ENCODE data around the gene CYP27C1. TPM values are rescaled to one million over a fixed set of nuclear protein-coding genes. Genes with fewer than 3 reads are reported as not detected.
"Not testable (repeated sequence)": the region's sequence is repeated elsewhere in the genome, so short reads cannot be mapped to it uniquely, and the experiment has no call there.

The CYP27C1 gene
- total and polyA plus RNA-seq, 8 donors, result 0.02 to 0.09 (median 0.03) TPM; not detected in 3

DNA sequence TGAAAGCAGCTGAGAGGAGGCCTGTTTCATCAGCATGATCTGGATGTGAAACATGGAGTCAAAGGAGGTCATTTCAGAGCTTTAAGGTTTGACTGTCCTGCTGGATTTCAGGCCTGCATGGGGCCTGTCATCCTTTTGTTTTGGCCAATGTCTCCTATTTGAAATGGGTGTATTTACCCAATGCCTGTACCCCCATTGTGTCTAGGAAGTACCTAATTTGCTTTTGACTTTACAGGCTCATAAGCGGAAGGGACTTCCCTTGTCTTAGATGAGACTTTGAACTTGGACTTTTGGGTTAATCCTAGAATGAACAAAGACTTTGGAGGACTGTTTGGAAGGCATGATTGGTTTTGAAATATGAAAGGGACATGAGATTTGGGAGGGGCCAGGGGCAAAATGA is 19.3 kb upstream of the CYP27C1 start:
- TF ChIP-seq, protein P1, sequence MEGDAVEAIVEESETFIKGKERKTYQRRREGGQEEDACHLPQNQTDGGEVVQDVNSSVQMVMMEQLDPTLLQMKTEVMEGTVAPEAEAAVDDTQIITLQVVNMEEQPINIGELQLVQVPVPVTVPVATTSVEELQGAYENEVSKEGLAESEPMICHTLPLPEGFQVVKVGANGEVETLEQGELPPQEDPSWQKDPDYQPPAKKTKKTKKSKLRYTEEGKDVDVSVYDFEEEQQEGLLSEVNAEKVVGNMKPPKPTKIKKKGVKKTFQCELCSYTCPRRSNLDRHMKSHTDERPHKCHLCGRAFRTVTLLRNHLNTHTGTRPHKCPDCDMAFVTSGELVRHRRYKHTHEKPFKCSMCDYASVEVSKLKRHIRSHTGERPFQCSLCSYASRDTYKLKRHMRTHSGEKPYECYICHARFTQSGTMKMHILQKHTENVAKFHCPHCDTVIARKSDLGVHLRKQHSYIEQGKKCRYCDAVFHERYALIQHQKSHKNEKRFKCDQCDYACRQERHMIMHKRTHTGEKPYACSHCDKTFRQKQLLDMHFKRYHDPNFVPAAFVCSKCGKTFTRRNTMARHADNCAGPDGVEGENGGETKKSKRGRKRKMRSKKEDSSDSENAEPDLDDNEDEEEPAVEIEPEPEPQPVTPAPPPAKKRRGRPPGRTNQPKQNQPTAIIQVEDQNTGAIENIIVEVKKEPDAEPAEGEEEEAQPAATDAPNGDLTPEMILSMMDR (IDR thresholded peaks at IDR 0.05), result no peak
- 99 to 100% methylated on average over 1 of the region's 1 CpG for WGBS, 2 donors
- ATAC-seq (no peak), DNase-seq (no peak), FAIRE-seq (no peak)
- intact Hi-C loops (cut with DNase I), result no loop called here
- H3K27me3 ChIP-seq, result no peaks in the 10 kb centered on the region
- H3K9me3 ChIP-seq, result no peaks in the 10 kb centered on the region
- no peak overlapping the region for H3K4me3 ChIP-seq
- no peak overlapping the region for H3K27ac ChIP-seq
- H3K36me3 ChIP-seq, result no peaks in the 10 kb centered on the region
- no peaks in the 10 kb centered on the region for H3K4me1 ChIP-seq

DNA sequence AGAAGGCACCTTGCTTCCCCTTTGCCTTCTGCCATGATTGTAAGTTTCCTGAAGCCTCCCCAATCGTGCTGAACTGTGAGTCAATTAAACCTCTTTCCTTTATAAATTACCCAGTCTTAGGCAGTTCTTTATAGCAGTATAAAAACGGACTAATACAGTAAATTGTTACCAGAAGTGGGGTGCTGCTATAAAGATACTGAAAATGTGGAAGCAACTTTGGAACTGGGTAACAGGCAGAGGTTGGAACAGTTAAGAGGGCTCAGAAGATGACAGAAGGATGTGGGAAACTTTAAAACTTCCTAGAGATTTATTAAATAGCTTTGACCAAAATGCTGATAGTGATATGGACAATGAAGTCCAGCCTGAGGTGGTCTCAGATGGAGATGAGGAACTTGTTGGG is 17.7 kb upstream of the CYP27C1 start:
- intact Hi-C loops (cut with DNase I); H3K4me3 ChIP-seq; H3K27ac ChIP-seq; ATAC-seq; H3K4me1 ChIP-seq; FAIRE-seq; H3K36me3 ChIP-seq; H3K27me3 ChIP-seq; H3K9me3 ChIP-seq; DNase-seq: not testable (repeated sequence)
- 47 to 48% methylated on average over 2 of the region's 2 CpGs for WGBS, 2 donors

DNA sequence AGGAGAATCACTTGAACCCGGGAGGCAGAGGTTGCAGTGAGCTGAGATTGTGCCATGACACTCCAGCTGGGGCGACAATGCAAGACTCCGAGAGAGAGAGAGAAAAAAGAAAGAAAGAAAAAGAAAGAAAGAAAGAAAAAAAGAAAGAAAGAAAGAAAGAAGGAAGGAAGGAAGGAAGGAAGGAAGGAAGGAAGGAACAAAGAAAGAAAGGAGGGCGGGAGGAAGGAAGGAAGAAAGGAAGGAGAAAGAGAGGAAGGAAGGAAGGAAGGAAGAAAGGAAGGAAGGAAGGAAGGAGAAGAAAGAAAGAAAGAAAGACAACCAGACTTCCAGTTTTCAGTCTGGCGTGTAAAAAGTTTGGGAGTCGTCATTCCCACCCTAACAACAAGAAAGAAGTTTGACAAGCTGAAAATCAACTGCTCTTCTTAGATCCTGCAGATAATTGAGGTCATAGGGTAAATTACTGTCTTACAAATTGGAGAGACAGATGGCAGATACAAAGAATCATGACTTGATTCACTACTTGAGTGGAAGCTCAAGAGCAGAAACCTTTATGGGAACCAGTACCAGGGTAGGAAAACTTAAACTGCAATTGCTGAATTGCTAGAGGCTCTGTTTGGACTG is 15.1 kb upstream of the CYP27C1 start:
- Histone ChIP-seq H3K4me3 (no peak overlapping the region), H3K27ac (no peak overlapping the region), H3K27me3 (no peaks in the 10 kb centered on the region), H3K9me3 (no peaks in the 10 kb centered on the region), H3K4me1 (no peaks in the 10 kb centered on the region), H3K36me3 (no peaks in the 10 kb centered on the region)
- DNase-seq (no peak), FAIRE-seq (no peak), ATAC-seq (no peak)
- TF ChIP-seq, protein P1 (IDR thresholded peaks at IDR 0.05), result no peak
- 79 to 85% methylated on average over 6 of the region's 6 CpGs for WGBS, 2 donors
- intact Hi-C loops (cut with DNase I), result no loop called here

DNA sequence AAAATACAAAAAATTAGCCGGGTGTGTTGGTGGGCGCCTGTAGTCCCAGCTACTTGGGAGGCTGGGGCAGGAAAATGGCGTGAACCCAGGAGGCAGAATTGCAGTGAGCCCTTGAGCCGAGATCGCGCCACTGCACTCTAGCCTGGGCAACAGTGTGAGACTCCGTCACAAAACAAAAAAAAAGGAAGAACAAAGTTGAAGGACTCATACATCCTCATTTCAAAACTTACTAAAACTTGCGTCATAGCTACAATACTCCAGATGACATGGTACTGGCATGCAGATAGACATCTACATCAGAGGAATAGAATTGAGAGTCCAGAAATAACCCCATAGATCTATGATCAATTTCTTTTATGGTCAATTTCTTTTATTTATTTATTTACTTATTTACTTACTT is 13.6 kb upstream of the CYP27C1 start:
- H3K4me1 ChIP-seq, result no peaks in the 10 kb centered on the region
- H3K9me3 ChIP-seq, result no peaks in the 10 kb centered on the region
- ATAC-seq, result no peak
- no peak overlapping the region for H3K4me3 ChIP-seq
- WGBS, 2 donors, result 93 to 97% methylated on average over 8 of the region's 8 CpGs
- no peak overlapping the region for H3K27ac ChIP-seq
- no peaks in the 10 kb centered on the region for H3K27me3 ChIP-seq
- no peak for DNase-seq
- intact Hi-C loops (cut with DNase I), result no loop called here
- TF ChIP-seq, protein P1 (IDR thresholded peaks at IDR 0.05), result no peak
- H3K36me3 ChIP-seq, result no peaks in the 10 kb centered on the region
- no peak for FAIRE-seq

DNA sequence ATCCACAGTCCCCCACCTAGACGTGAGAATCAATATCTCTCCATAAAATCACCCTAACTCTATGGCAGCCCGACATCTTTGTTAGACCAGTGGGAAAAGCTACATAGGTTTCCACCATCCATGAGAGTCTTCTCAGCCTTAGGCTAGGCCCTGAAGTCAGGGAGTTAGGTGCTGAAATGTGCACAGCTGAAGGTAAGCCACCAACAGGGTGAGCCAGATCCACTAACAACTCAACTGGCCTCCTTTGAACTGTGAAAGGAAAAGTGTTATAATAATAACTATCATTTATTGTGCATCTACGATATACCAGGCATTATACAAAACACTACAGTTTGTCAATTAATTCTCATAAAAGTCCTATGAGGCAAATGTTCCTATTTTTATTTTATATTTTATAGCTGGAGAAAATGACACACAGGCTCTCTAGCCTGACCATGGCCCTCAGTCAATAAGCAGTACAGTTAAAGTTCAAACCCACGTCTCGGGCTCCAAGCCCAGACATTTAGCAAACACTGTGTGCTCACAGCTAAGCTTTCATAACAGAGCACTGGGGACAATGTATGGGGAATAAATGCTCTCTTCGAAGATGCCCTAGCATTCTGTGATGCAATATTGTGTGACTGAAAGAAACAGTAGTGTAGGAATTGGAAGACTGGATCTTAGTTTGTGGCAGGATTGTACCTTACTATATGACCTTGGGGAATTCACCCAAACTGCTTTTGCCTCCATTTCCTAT is 11.2 kb upstream of the CYP27C1 start:
- Histone ChIP-seq H3K4me1 (no peaks in the 10 kb centered on the region), H3K36me3 (no peaks in the 10 kb centered on the region), H3K27ac (no peak overlapping the region), H3K9me3 (no peaks in the 10 kb centered on the region), H3K27me3 (no peaks in the 10 kb centered on the region), H3K4me3 (no peak overlapping the region)
- TF ChIP-seq, protein P1 (IDR thresholded peaks at IDR 0.05), result no peak
- DNase-seq (no peak), ATAC-seq (peak in 3 of 4 donors; percentile 51 to 70 (median 53)), FAIRE-seq (no peak)
- 64% methylated on average over 6 of the region's 6 CpGs for WGBS, 2 donors
- intact Hi-C loops (cut with DNase I), result no loop called here

Data from pancreas (tissue), 10 donors.